H1 (cell line): ENCODE results near the gene GBE1. TPM values are rescaled to one million over a fixed set of nuclear protein-coding genes. Genes with fewer than 3 reads are reported as not detected.

Source experiments
- BACH1 ChIP-seq: IDR thresholded peaks from 2 replicates; pipeline ENCODE4 v1.6.1; 2012; ENCODE audit warnings: low read length, improper control_type of control experiment
- CHD7 ChIP-seq: fragments of 300-600 bp; sonication (generic); IDR thresholded peaks from 2 replicates; pipeline ENCODE4 v1.7.1; 2012; ENCODE audit warnings: low read length, moderate library complexity, mild to moderate bottlenecking, inconsistent platforms; ENCODE audit not compliant: insufficient replicate concordance
- MAFK ChIP-seq: IDR thresholded peaks from 2 replicates; pipeline ENCODE4 v1.6.1; 2012; ENCODE audit warnings: low read depth, mild to moderate bottlenecking, improper control_type of control experiment, low read length
- polyA plus RNA-seq, 7 experiments: library from polyadenylated mRNA; depleted of rRNA in 3 of 7; stranded (reverse) in 5 of 7; unstranded in 2 of 7; fragments of >200 nt in 5 of 7; fragments of 200-250 nt in 2 of 7; gene quantifications; 1 replicate in 5 of 7; 2 replicates in 1 of 7; 4 replicates in 1 of 7; pipeline versions ENCODE4 v1.2.1 to v1.2.3, GENCODE V29; 2011 to 2013; ENCODE audit warnings: missing spikeins in 2 of 7, mixed read lengths in 2 of 7
- total RNA-seq: library from RNA; stranded (reverse); fragmentation: NEBNext Ultra II Directional; extraction: Animal tissue kit (Norgen Biotek cat#: 25700); gene quantifications from 2 replicates; pipeline ENCODE4 v1.2.1, GENCODE V29; 2021

GBE1 gene
- total and polyA plus RNA-seq, 2 of the 8 experiments (the other 6 are each of a cell fraction or from before 2014, with no cell fraction given): 3.3 to 7.3 TPM

GRCh38 chr3:81443457-81443782, 318.0 kb downstream of the GBE1 start (continued):
- no peak for TF ChIP-seq CHD7
- TF ChIP-seq BACH1: no peak
- TF ChIP-seq MAFK: no peak
